Measurements from ENCODE around the gene ZNF423. TPM values are rescaled to one million over a fixed set of nuclear protein-coding genes. Genes with fewer than 3 reads are reported as not detected.

The ZNF423 gene
- total and polyA plus RNA-seq, 2 experiments from 2014 or later, result 14.9 to 41.8 TPM

DNA sequence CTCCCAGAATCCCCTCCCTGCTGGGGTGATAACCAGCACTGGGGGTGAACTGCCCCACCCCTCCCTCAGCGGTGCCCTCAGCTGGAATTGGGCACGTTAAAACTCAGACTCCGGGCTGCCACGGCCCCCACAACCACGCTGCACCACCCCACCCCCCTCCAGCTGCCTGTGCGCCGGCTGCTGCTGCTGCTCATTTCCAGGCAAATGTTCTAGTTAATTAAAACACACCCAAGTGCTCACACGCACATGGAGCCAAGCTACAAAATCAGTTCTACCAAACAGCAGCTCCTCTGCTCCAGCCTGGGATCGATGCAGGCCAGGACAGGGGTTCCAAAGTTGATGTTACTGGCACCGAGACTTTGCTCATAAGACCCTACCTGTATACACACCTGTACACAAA is 180.5 kb downstream of the ZNF423 start (continued):
- TF ChIP-seq, protein P1, sequence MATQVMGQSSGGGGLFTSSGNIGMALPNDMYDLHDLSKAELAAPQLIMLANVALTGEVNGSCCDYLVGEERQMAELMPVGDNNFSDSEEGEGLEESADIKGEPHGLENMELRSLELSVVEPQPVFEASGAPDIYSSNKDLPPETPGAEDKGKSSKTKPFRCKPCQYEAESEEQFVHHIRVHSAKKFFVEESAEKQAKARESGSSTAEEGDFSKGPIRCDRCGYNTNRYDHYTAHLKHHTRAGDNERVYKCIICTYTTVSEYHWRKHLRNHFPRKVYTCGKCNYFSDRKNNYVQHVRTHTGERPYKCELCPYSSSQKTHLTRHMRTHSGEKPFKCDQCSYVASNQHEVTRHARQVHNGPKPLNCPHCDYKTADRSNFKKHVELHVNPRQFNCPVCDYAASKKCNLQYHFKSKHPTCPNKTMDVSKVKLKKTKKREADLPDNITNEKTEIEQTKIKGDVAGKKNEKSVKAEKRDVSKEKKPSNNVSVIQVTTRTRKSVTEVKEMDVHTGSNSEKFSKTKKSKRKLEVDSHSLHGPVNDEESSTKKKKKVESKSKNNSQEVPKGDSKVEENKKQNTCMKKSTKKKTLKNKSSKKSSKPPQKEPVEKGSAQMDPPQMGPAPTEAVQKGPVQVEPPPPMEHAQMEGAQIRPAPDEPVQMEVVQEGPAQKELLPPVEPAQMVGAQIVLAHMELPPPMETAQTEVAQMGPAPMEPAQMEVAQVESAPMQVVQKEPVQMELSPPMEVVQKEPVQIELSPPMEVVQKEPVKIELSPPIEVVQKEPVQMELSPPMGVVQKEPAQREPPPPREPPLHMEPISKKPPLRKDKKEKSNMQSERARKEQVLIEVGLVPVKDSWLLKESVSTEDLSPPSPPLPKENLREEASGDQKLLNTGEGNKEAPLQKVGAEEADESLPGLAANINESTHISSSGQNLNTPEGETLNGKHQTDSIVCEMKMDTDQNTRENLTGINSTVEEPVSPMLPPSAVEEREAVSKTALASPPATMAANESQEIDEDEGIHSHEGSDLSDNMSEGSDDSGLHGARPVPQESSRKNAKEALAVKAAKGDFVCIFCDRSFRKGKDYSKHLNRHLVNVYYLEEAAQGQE (IDR thresholded peaks at IDR 0.05; ENCODE audit: unreplicated experiment), result no peak
- no peak for TF ChIP-seq CREB1 (CRISPR knock-in tag; IDR thresholded peaks at IDR 0.05; ENCODE audit: low read depth)
- TF ChIP-seq EZH2phosphoT487 (IDR thresholded peaks at IDR 0.05; ENCODE audit: unreplicated experiment), result no peak
- no peak for TF ChIP-seq EZH2 (IDR thresholded peaks at IDR 0.05; ENCODE audit: low read depth, unreplicated experiment)
- TF ChIP-seq, protein P2, sequence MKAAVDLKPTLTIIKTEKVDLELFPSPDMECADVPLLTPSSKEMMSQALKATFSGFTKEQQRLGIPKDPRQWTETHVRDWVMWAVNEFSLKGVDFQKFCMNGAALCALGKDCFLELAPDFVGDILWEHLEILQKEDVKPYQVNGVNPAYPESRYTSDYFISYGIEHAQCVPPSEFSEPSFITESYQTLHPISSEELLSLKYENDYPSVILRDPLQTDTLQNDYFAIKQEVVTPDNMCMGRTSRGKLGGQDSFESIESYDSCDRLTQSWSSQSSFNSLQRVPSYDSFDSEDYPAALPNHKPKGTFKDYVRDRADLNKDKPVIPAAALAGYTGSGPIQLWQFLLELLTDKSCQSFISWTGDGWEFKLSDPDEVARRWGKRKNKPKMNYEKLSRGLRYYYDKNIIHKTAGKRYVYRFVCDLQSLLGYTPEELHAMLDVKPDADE (IDR thresholded peaks at IDR 0.05), result no peak
- TF ChIP-seq STAT1 (IDR thresholded peaks at IDR 0.05; ENCODE audit: unreplicated experiment), result no peak
- TF ChIP-seq, protein P3, sequence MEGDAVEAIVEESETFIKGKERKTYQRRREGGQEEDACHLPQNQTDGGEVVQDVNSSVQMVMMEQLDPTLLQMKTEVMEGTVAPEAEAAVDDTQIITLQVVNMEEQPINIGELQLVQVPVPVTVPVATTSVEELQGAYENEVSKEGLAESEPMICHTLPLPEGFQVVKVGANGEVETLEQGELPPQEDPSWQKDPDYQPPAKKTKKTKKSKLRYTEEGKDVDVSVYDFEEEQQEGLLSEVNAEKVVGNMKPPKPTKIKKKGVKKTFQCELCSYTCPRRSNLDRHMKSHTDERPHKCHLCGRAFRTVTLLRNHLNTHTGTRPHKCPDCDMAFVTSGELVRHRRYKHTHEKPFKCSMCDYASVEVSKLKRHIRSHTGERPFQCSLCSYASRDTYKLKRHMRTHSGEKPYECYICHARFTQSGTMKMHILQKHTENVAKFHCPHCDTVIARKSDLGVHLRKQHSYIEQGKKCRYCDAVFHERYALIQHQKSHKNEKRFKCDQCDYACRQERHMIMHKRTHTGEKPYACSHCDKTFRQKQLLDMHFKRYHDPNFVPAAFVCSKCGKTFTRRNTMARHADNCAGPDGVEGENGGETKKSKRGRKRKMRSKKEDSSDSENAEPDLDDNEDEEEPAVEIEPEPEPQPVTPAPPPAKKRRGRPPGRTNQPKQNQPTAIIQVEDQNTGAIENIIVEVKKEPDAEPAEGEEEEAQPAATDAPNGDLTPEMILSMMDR (conservative IDR thresholded peaks at IDR 0.05; ENCODE audit: low read depth in 2 of 2), result no peak
- TF ChIP-seq ZNF114 (CRISPR knock-in tag; IDR thresholded peaks at IDR 0.05), result no peak

DNA sequence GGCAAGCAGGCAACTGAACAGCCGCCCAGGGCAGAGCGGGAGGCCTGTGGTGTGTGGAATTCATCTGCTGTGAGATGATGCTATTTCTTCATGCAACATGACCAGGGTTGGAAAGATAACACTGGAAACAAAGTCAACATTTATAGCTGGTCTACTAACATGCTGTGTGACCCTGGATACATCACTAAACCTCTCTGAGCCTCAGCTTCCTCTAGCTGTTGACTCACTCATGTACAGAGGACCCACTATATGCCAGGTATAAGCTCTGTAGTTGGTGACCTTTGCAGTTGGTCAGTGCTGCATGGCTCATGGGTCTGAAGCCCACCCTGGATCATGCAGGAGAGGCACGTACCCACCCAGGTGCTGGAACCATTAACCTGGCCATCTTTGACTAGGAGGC is 180.9 kb downstream of the ZNF423 start:
- H3K9me2 ChIP-seq (ENCODE audit: insufficient read depth), result no peaks in the 10 kb centered on the region
- H3K4me3 ChIP-seq, result no peak overlapping the region
- H3K27me3 ChIP-seq (ENCODE audit: insufficient read depth), result no peaks in the 10 kb centered on the region
- DNase-seq (ENCODE audit: low spot score) (no peak), ATAC-seq (no peak)
- no peak overlapping the region for H3K27ac ChIP-seq (ENCODE audit: low read depth)
- H3K79me2 ChIP-seq (replicated peaks; ENCODE audit: insufficient read depth), result no peaks in the 10 kb centered on the region
- H3K27me3 Mint-ChIP-seq (ENCODE audit: insufficient read depth, low read depth, poor library complexity), result peaks cover 11% of the 10 kb centered on the region
- H3F3A ChIP-seq (replicated peaks; ENCODE audit: low read depth), result no peaks in the 10 kb centered on the region
- peaks cover 10% of the 10 kb centered on the region; the same call in 2 of the 3 replicates for H3K4me1 Mint-ChIP-seq
- peaks cover 10% of the 10 kb centered on the region for H3K9me3 Mint-ChIP-seq
- H3K36me3 Mint-ChIP-seq (ENCODE audit: low read depth), result peaks cover 22% of the 10 kb centered on the region
- no peaks in the 10 kb centered on the region for H3K4me1 ChIP-seq (ENCODE audit: insufficient read depth)
- H3K36me3 ChIP-seq (ENCODE audit: insufficient read depth), result no peaks in the 10 kb centered on the region
- no peak overlapping the region for H3K4me3 Mint-ChIP-seq
- H2AFZ ChIP-seq, result no peak overlapping the region
- no peak overlapping the region for H3K4me2 ChIP-seq
- no peak overlapping the region for H3K27ac Mint-ChIP-seq
- H4K20me1 ChIP-seq (replicated peaks; ENCODE audit: insufficient read depth), result no peaks in the 10 kb centered on the region
- TF ChIP-seq ZNF331 (CRISPR knock-in tag; IDR thresholded peaks at IDR 0.05; ENCODE audit: low read depth), result no peak
- TF ChIP-seq, protein P1 (IDR thresholded peaks at IDR 0.05; ENCODE audit: unreplicated experiment), result no peak
- TF ChIP-seq EZH2phosphoT487 (IDR thresholded peaks at IDR 0.05; ENCODE audit: unreplicated experiment), result no peak
- TF ChIP-seq, protein P2 (IDR thresholded peaks at IDR 0.05), result no peak
- no peak for TF ChIP-seq NANOG (IDR thresholded peaks at IDR 0.05; ENCODE audit: borderline replicate concordance)
- TF ChIP-seq, protein P3 (conservative IDR thresholded peaks at IDR 0.05; ENCODE audit: low read depth in 2 of 2), result no peak
- TF ChIP-seq CREB1 (CRISPR knock-in tag; IDR thresholded peaks at IDR 0.05; ENCODE audit: low read depth), result no peak
- no peak for TF ChIP-seq JUNB (IDR thresholded peaks at IDR 0.05; ENCODE audit: unreplicated experiment)
- TF ChIP-seq ZNF114 (CRISPR knock-in tag; IDR thresholded peaks at IDR 0.05), result no peak
- no peak for TF ChIP-seq EZH2 (IDR thresholded peaks at IDR 0.05; ENCODE audit: low read depth, unreplicated experiment)
- no peak for TF ChIP-seq STAT1 (IDR thresholded peaks at IDR 0.05; ENCODE audit: unreplicated experiment)
